ENCODE measurements around the gene CROCC2. TPM values are rescaled to one million over a fixed set of nuclear protein-coding genes. Genes with fewer than 3 reads are reported as not detected.

Gene CROCC2
- total and polyA plus RNA-seq, 7 donors, result under 0.01 to 0.09 TPM; not detected in 5

DNA sequence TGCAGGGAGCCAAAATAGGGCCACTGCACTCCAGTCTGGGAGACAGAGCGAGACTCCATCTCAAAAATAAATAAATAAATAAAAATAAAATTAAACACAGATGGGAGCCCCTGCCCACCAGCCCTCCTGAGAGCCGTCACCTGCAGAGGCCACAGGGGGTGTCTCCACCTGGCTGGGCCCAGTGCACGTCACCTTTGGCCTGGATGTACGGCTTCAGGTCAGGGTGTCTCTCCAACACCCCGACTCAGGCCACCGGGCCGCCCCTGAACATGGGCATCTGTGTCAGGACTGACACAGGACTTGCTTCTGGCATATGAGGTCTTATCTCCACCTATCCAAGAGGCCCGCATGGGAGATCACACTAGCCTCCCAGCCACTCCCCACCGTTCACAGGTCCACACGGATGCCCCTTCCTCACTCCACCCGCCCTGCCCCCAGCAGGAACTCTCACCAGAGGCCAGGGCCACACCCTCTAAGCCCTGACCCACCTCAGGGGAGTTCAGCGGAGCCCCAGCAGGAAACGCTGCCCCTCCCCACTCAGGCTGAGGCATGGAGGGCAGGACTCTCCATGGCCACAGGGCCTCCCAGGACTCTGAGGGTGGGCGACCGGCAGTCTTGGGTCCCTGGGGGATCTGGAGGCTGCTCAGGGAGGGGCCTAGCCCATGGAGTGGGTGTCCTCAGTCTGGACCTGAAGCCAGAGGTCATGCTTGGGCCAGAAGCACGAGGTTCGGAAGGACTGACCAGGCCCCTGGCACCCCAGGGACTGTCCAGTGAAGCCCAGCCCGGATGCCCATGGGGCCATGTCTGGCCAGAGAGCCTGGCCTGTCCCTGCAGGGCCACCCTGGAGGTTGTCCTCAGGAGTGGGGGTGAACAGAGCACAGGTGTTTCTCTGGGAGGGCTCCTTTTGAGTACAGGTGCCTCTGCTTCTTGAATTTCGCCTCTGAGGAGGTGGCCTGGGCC is 1.6 kb upstream of the CROCC2 start:
- no peaks in the 10 kb centered on the region for H3K9me3 ChIP-seq
- no peaks in the 10 kb centered on the region for H3K4me1 ChIP-seq
- H3K27ac ChIP-seq, result no peak overlapping the region
- 82 to 88% methylated on average over 19 of the region's 19 CpGs for WGBS, 2 donors
- no peak overlapping the region for H3K4me3 ChIP-seq
- intact Hi-C loops (cut with DNase I), result no loop called here
- TF ChIP-seq POLR2AphosphoS5 (IDR thresholded peaks at IDR 0.05) (no peak), CTCF (IDR thresholded peaks at IDR 0.05) (no peak), POLR2A (IDR thresholded peaks at IDR 0.05) (no peak), EP300 (IDR thresholded peaks at IDR 0.05) (no peak)
- H3K27me3 ChIP-seq, result peaks cover 5 to 24% (median 6%) of the 10 kb centered on the region in 3 donors
- DNase-seq, result no peak
- no peaks in the 10 kb centered on the region for H3K36me3 ChIP-seq

DNA sequence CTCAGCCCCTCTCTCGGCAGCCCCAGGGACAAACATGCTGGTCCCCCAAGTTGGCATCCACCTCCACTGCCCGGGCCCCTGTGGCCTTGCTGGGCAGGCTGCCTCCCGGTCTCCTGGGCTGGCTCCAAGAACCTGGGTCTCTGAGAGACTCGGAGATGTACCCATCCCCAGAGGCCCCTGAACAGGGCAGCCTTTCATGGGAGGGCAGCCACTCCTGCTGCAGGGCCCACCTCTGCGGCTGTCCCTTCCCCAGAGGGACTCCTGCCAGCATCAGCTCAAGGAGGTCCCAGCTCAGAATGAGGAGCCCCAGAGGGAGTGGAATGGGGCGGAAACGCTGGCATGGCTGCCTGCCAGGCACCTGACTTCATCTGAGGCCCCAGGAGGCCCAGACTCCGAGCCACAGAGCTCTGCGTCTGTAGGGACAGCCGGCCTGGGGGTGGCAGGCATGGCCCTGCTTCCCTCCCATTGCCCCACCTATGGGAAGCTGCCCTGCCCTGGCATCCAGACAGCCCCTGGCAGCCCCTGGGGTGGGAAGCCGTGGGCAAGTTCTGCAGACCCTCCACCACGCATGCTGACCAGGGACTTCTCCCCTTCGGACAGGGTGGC is 857 bp upstream of the CROCC2 start:
- intact Hi-C loops (cut with DNase I), result no loop called here
- H3K27me3 ChIP-seq, result peaks cover 5 to 28% (median 6%) of the 10 kb centered on the region in 3 donors

DNA sequence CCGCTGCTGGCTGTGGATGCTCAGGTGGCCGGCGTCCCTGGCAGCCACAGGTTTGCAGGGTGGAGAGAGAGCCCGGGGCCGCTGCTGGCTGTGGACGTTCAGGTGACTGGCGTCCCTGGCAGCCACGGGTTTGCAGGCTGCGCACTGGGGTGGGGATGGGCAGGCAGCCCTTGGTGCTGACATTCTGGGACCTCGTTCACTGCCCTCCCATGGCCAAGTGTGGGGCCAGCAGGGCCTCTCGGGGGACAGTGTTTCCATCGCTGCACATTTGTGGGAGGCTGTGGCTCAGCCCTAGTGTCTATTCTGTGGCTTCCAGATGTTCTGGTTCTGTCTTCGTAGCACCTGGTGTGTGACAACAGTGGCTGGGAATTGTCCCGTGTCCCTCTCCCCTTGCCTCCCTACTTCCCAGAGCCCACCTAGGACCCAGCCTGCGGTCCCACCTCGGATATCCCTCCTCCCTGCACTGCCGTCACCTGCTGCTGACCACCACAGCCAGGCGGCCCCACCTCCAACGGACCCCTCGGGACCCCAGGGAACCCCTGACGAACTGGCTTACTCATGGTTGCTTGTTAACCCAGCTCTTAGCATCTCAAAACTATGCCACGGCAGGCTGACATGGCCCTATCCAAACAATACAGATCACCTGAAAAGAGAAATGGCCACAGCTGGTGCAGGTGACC is 915 bp downstream of the CROCC2 start:
- WGBS, 2 donors, result 40 to 72% methylated on average over 22 of the region's 22 CpGs
- peaks cover 5 to 28% (median 6%) of the 10 kb centered on the region in 3 donors for H3K27me3 ChIP-seq
- TF ChIP-seq POLR2A (IDR thresholded peaks at IDR 0.05) (no peak), EP300 (IDR thresholded peaks at IDR 0.05) (no peak), CTCF (IDR thresholded peaks at IDR 0.05) (no peak), POLR2AphosphoS5 (IDR thresholded peaks at IDR 0.05) (no peak)
- H3K4me3 ChIP-seq, result no peak overlapping the region
- intact Hi-C loops (cut with DNase I), result no loop called here
- H3K4me1 ChIP-seq, result no peaks in the 10 kb centered on the region
- H3K9me3 ChIP-seq, result no peaks in the 10 kb centered on the region
- H3K36me3 ChIP-seq, result no peaks in the 10 kb centered on the region
- no peak overlapping the region for H3K27ac ChIP-seq
- DNase-seq, result no peak

More for the DNA sequence above, 857 bp upstream of the CROCC2 start:
- no peaks in the 10 kb centered on the region for H3K36me3 ChIP-seq
- WGBS, 2 donors, result 23 to 77% methylated on average over 13 of the region's 13 CpGs
- TF ChIP-seq CTCF (IDR thresholded peaks at IDR 0.05) (no peak), POLR2AphosphoS5 (IDR thresholded peaks at IDR 0.05) (no peak), EP300 (IDR thresholded peaks at IDR 0.05) (no peak), POLR2A (IDR thresholded peaks at IDR 0.05) (no peak)
- no peaks in the 10 kb centered on the region for H3K4me1 ChIP-seq
- no peak for DNase-seq
- no peak overlapping the region for H3K27ac ChIP-seq
- H3K9me3 ChIP-seq, result no peaks in the 10 kb centered on the region
- H3K4me3 ChIP-seq, result no peak overlapping the region

- TF ChIP-seq EP300 (IDR thresholded peaks at IDR 0.05) (no peak), POLR2AphosphoS5 (IDR thresholded peaks at IDR 0.05) (no peak), POLR2A (IDR thresholded peaks at IDR 0.05) (no peak), CTCF (IDR thresholded peaks at IDR 0.05) (no peak)
- Histone ChIP-seq H3K9me3 (no peaks in the 10 kb centered on the region), H3K36me3 (no peaks in the 10 kb centered on the region), H3K4me1 (peaks cover 0 to 9% (median 7%) of the 10 kb centered on the region in 4 donors), H3K27ac (no peak overlapping the region), H3K4me3 (no peak overlapping the region), H3K27me3 (peaks cover 5 to 51% (median 14%) of the 10 kb centered on the region in 3 donors)
- no peak for DNase-seq
- intact Hi-C loops (cut with DNase I), result no loop called here
- WGBS, 2 donors, result 48 to 73% methylated on average over 17 of the region's 17 CpGs
These were observed 3.3 kb downstream of the CROCC2 start for GRCh38 chr2:240909216-240909974.

Data from sigmoid colon (tissue), 7 donors.